ENCODE measurements around the gene DHRSX.
"Not testable (repeated sequence)": the region's sequence is repeated elsewhere in the genome, so short reads cannot be mapped to it uniquely, and the experiment has no call there.

Gene DHRSX

GRCh38 chrX:2282490-2283090 is 218.2 kb downstream of the DHRSX start:
- Histone ChIP-seq H3K36me3 (ENCODE audit: insufficient read depth, low read length) (peaks cover 5% of the 10 kb centered on the region), H3K9me3 (ENCODE audit: control insufficient read depth, insufficient read depth, low read length) (peaks cover 5% of the 10 kb centered on the region), H3K9ac (ENCODE audit: low read depth, low read length) (no peak overlapping the region; the same call in 1 of the 2 replicates), H3K4me1 (ENCODE audit: insufficient read depth, low read length) (no peaks in the 10 kb centered on the region)

GRCh38 chrX:2272337-2272736 is 228.4 kb downstream of the DHRSX start:
- Histone ChIP-seq H3K9ac (ENCODE audit: low read depth, low read length) (no peak overlapping the region), H3K36me3 (ENCODE audit: insufficient read depth, low read length) (no peaks in the 10 kb centered on the region), H3K4me1 (ENCODE audit: insufficient read depth, low read length) (no peaks in the 10 kb centered on the region; the same call in 1 of the 2 replicates), H3K9me3 (ENCODE audit: control insufficient read depth, insufficient read depth, low read length) (no peaks in the 10 kb centered on the region)

- H3K9ac ChIP-seq (ENCODE audit: low read depth, low read length); H3K36me3 ChIP-seq (ENCODE audit: insufficient read depth, low read length); H3K9me3 ChIP-seq (ENCODE audit: control insufficient read depth, insufficient read depth, low read length); H3K4me1 ChIP-seq (ENCODE audit: insufficient read depth, low read length): not testable (repeated sequence)
These were observed 229.2 kb downstream of the DHRSX start for GRCh38 chrX:2271595-2271994.

GRCh38 chrX:2270783-2271182 is 230.0 kb downstream of the DHRSX start:
- not testable (repeated sequence) for H3K36me3 ChIP-seq (ENCODE audit: insufficient read depth, low read length); H3K9ac ChIP-seq (ENCODE audit: low read depth, low read length); H3K4me1 ChIP-seq (ENCODE audit: insufficient read depth, low read length); H3K9me3 ChIP-seq (ENCODE audit: control insufficient read depth, insufficient read depth, low read length)

- no peaks in the 10 kb centered on the region for H3K36me3 ChIP-seq (ENCODE audit: insufficient read depth, low read length)
- H3K9ac ChIP-seq (ENCODE audit: low read depth, low read length), result no peak overlapping the region
- no peaks in the 10 kb centered on the region for H3K9me3 ChIP-seq (ENCODE audit: control insufficient read depth, insufficient read depth, low read length)
- H3K4me1 ChIP-seq (ENCODE audit: insufficient read depth, low read length), result peaks cover 3% of the 10 kb centered on the region
These were observed 232.9 kb downstream of the DHRSX start for GRCh38 chrX:2267890-2268289.

- H3K4me1 ChIP-seq (ENCODE audit: insufficient read depth, low read length), result peaks cover 13% of the 10 kb centered on the region; the same call in 1 of the 2 replicates
- H3K9me3 ChIP-seq (ENCODE audit: control insufficient read depth, insufficient read depth, low read length), result no peaks in the 10 kb centered on the region
- no peaks in the 10 kb centered on the region for H3K36me3 ChIP-seq (ENCODE audit: insufficient read depth, low read length)
- H3K9ac ChIP-seq (ENCODE audit: low read depth, low read length), result no peak overlapping the region
These were observed 234.1 kb downstream of the DHRSX start for GRCh38 chrX:2266445-2267349.

GRCh38 chrX:2265658-2266444 is 234.9 kb downstream of the DHRSX start:
- peaks cover 13% of the 10 kb centered on the region; the same call in 1 of the 2 replicates for H3K4me1 ChIP-seq (ENCODE audit: insufficient read depth, low read length)
- not testable (repeated sequence) for H3K9me3 ChIP-seq (ENCODE audit: control insufficient read depth, insufficient read depth, low read length); H3K9ac ChIP-seq (ENCODE audit: low read depth, low read length); H3K36me3 ChIP-seq (ENCODE audit: insufficient read depth, low read length)

GRCh38 chrX:2264179-2265030 is 236.4 kb downstream of the DHRSX start:
- H3K9me3 ChIP-seq (ENCODE audit: control insufficient read depth, insufficient read depth, low read length), result no peaks in the 10 kb centered on the region
- H3K9ac ChIP-seq (ENCODE audit: low read depth, low read length), result no peak overlapping the region
- H3K36me3 ChIP-seq (ENCODE audit: insufficient read depth, low read length), result no peaks in the 10 kb centered on the region

GRCh38 chrX:2263203-2263602 is 237.6 kb downstream of the DHRSX start:
- H3K36me3 ChIP-seq (ENCODE audit: insufficient read depth, low read length), result no peaks in the 10 kb centered on the region
- no peaks in the 10 kb centered on the region for H3K9me3 ChIP-seq (ENCODE audit: control insufficient read depth, insufficient read depth, low read length)
- no peak overlapping the region for H3K9ac ChIP-seq (ENCODE audit: low read depth, low read length)
- peaks cover 13% of the 10 kb centered on the region; the same call in 1 of the 2 replicates for H3K4me1 ChIP-seq (ENCODE audit: insufficient read depth, low read length)

More at GRCh38 chrX:2264179-2265030, 236.4 kb downstream of the DHRSX start:
- H3K4me1 ChIP-seq (ENCODE audit: insufficient read depth, low read length), result peaks cover 13% of the 10 kb centered on the region; the same call in 1 of the 2 replicates

GRCh38 chrX:2262668-2263055 is 238.1 kb downstream of the DHRSX start:
- H3K36me3 ChIP-seq (ENCODE audit: insufficient read depth, low read length), result no peaks in the 10 kb centered on the region

GRCh38 chrX:2261831-2262667 is 238.7 kb downstream of the DHRSX start:
- Histone ChIP-seq H3K4me1 (ENCODE audit: insufficient read depth, low read length) (peaks cover 13% of the 10 kb centered on the region; the same call in 1 of the 2 replicates), H3K36me3 (ENCODE audit: insufficient read depth, low read length) (no peaks in the 10 kb centered on the region), H3K9ac (ENCODE audit: low read depth, low read length) (no peak overlapping the region), H3K9me3 (ENCODE audit: control insufficient read depth, insufficient read depth, low read length) (no peaks in the 10 kb centered on the region)

More at GRCh38 chrX:2262668-2263055, 238.1 kb downstream of the DHRSX start:
- Histone ChIP-seq H3K4me1 (ENCODE audit: insufficient read depth, low read length) (peaks cover 13% of the 10 kb centered on the region; the same call in 1 of the 2 replicates), H3K9ac (ENCODE audit: low read depth, low read length) (no peak overlapping the region), H3K9me3 (ENCODE audit: control insufficient read depth, insufficient read depth, low read length) (no peaks in the 10 kb centered on the region)

- no peaks in the 10 kb centered on the region for H3K36me3 ChIP-seq (ENCODE audit: insufficient read depth, low read length)
- no peaks in the 10 kb centered on the region for H3K4me1 ChIP-seq (ENCODE audit: insufficient read depth, low read length)
- peaks cover 4% of the 10 kb centered on the region; the same call in 1 of the 2 replicates for H3K9me3 ChIP-seq (ENCODE audit: control insufficient read depth, insufficient read depth, low read length)
- no peak overlapping the region for H3K9ac ChIP-seq (ENCODE audit: low read depth, low read length)
These were observed 248.3 kb downstream of the DHRSX start for GRCh38 chrX:2252331-2253065.

All from ES-I3 (cell line).